Left lobe of liver (tissue), 2 donors: ENCODE results near the gene SMIM41. TPM values are rescaled to one million over a fixed set of nuclear protein-coding genes. Genes with fewer than 3 reads are reported as not detected.
"Not testable (repeated sequence)": the region's sequence is repeated elsewhere in the genome, so short reads cannot be mapped to it uniquely, and the experiment has no call there.

Source experiments
- ATAC-seq: fragments of 200-7000 bp; cut with Tn5 transposase; one replicate; pipeline ENCODE4 v1.9.1; 2020; ENCODE audit warnings: mild to moderate bottlenecking, moderate library complexity
- DNase-seq: peaks from one replicate; pipeline ENCODE4 v3.0.0-alpha.2; 2020; ENCODE audit warnings: low spot score
- total RNA-seq: library from RNA; stranded (reverse); gene quantifications from one replicate; pipeline ENCODE4 v1.2.1, GENCODE V29; 2021
- donor health status: DM: no; HTN: no; CAD: no; lungs with moderate emphysema.
- donor health status: DM: no; HTN: yes; CAD: no.

SMIM41 gene
- total RNA-seq, 1 donor from 2014 or later: not detected

GRCh38 chr12:52082988-52083637, 3.6 kb downstream of the SMIM41 start:
- DNase-seq: peak; percentile 61
- peak; percentile 70 for ATAC-seq

- ATAC-seq (no peak), DNase-seq (no peak)
These were observed 4.1 kb downstream of the SMIM41 start for GRCh38 chr12:52083638-52083996.

GRCh38 chr12:52084491-52085231, 5.2 kb downstream of the SMIM41 start:
- no peak for DNase-seq
- ATAC-seq: no peak

GRCh38 chr12:52085682-52086180, 6.2 kb downstream of the SMIM41 start:
- ATAC-seq: no peak
- no peak for DNase-seq

- ATAC-seq: no peak
These were observed 6.9 kb downstream of the SMIM41 start for GRCh38 chr12:52086366-52086765.

GRCh38 chr12:52086944-52087835, 7.7 kb downstream of the SMIM41 start:
- no peak for ATAC-seq

More at GRCh38 chr12:52086366-52086765, 6.9 kb downstream of the SMIM41 start:
- no peak for DNase-seq

GRCh38 chr12:52087961-52088820, 8.7 kb downstream of the SMIM41 start:
- peak; percentile 41 for DNase-seq
- ATAC-seq: no peak

More at GRCh38 chr12:52086944-52087835, 7.7 kb downstream of the SMIM41 start:
- no peak for DNase-seq

- DNase-seq (no peak), ATAC-seq (no peak)
These were observed 10.0 kb downstream of the SMIM41 start for GRCh38 chr12:52089491-52089890.

- ATAC-seq (no peak), DNase-seq (no peak)
These were observed 10.8 kb downstream of the SMIM41 start for GRCh38 chr12:52090291-52090690.

GRCh38 chr12:52091061-52091460, 11.6 kb downstream of the SMIM41 start:
- ATAC-seq: no peak
- DNase-seq: no peak

GRCh38 chr12:52091869-52092268, 12.4 kb downstream of the SMIM41 start:
- ATAC-seq (no peak), DNase-seq (no peak)

- DNase-seq (peak; percentile 95), ATAC-seq (peak; percentile 98)
These were observed 13.8 kb downstream of the SMIM41 start for GRCh38 chr12:52093346-52093745.

GRCh38 chr12:52096332-52097044, 17.0 kb downstream of the SMIM41 start:
- ATAC-seq: no peak
- DNase-seq: no peak

GRCh38 chr12:52097045-52097666, 17.7 kb downstream of the SMIM41 start:
- DNase-seq: no peak
- ATAC-seq: no peak

GRCh38 chr12:52104431-52105089, 25.1 kb downstream of the SMIM41 start:
- not testable (repeated sequence) for ATAC-seq, DNase-seq

GRCh38 chr12:52116222-52117125, 37.0 kb downstream of the SMIM41 start:
- ATAC-seq: not testable (repeated sequence)
- DNase-seq: peak; percentile 78

- not testable (repeated sequence) for ATAC-seq, DNase-seq
These were observed 38.4 kb downstream of the SMIM41 start for GRCh38 chr12:52117806-52118475.
